Smooth muscle cell (in vitro differentiated cells): ENCODE measurements around the gene ATP12A. TPM values are rescaled to one million over a fixed set of nuclear protein-coding genes. Genes with fewer than 3 reads are reported as not detected.

Experiments
- DNase-seq: peaks from one replicate; lab custom pipeline; 2025; ENCODE audit not compliant: unreplicated experiment; lab: John Stamatoyannopoulos, UW
- H2AFZ ChIP-seq: fragments of 200-600 bp; sonication (generic); 2 replicates; pipeline ENCODE4 v1.6.0; 2016; ENCODE audit warnings: antibody characterized with exemption, low read depth, mild to moderate bottlenecking
- H3F3A ChIP-seq: fragments of 200-600 bp; sonication (generic); 2 replicates; pipeline ENCODE4 v1.6.0; 2017; ENCODE audit warnings: antibody characterized with exemption, low read depth
- H3K27ac ChIP-seq: fragments of 200-600 bp; sonication (generic); 2 replicates; pipeline ENCODE4 v1.5.1; 2016; ENCODE audit warnings: low read depth, mild to moderate bottlenecking
- H3K27me3 ChIP-seq: fragments of 200-600 bp; sonication (generic); 2 replicates; pipeline ENCODE4 v1.6.1; 2016; ENCODE audit warnings: low read depth, mild to moderate bottlenecking
- H3K36me3 ChIP-seq: fragments of 200-600 bp; sonication (generic); 2 replicates; pipeline ENCODE4 v1.5.1; 2016; ENCODE audit warnings: low read depth
- H3K4me1 ChIP-seq: fragments of 200-600 bp; sonication (generic); 2 replicates; pipeline ENCODE4 v1.5.1; 2016; ENCODE audit warnings: low read depth
- H3K4me2 ChIP-seq: fragments of 200-600 bp; sonication (generic); 2 replicates; pipeline ENCODE4 v1.6.0; 2016; ENCODE audit warnings: mild to moderate bottlenecking
- H3K4me3 ChIP-seq: fragments of 200-600 bp; sonication (generic); 2 replicates; pipeline ENCODE4 v1.5.1; 2016; ENCODE audit warnings: mild to moderate bottlenecking
- H3K79me2 ChIP-seq: fragments of 200-600 bp; sonication (generic); 2 replicates; pipeline ENCODE4 v1.6.0; 2016; ENCODE audit warnings: low read depth, mild to moderate bottlenecking
- H3K9ac ChIP-seq: fragments of 200-600 bp; sonication (generic); 2 replicates; pipeline ENCODE4 v1.6.0; 2016; ENCODE audit warnings: low read depth
- H3K9me3 ChIP-seq: fragments of 200-600 bp; sonication (generic); replicated peaks from 2 replicates; pipeline ENCODE4 v1.5.1; 2016; ENCODE audit warnings: low read depth
- H4K20me1 ChIP-seq: fragments of 200-600 bp; sonication (generic); 2 replicates; pipeline ENCODE4 v1.6.0; 2016; ENCODE audit warnings: low read depth
- CTCF ChIP-seq: fragments of 200-600 bp; sonication (generic); IDR thresholded peaks from 2 replicates; pipeline ENCODE4 v1.5.1; 2017; ENCODE audit warnings: borderline replicate concordance, mild to moderate bottlenecking, antibody characterized with exemption; ENCODE audit not compliant: insufficient read depth, poor library complexity, severe bottlenecking
- WGBS: methylation state at CpG from one replicate; pipeline ENCODE4 v1.1.7; 2016; ENCODE audit warnings: low lambda C conversion rate; 5-methylcytosine and 5-hydroxymethylcytosine counted together
- polyA plus RNA-seq: library from polyadenylated mRNA; unstranded; fragments of >200 nt; fragmentation: Nextera tagmentation; extraction: Ambion mirVana; gene quantifications from 2 replicates; pipeline ENCODE4 v1.2.1, GENCODE V29; 2016
- total RNA-seq: library from RNA; depleted of rRNA; stranded (reverse); fragments of >200 nt; gene quantifications from 2 replicates; pipeline ENCODE4 v1.2.3, GENCODE V29; 2014

Gene ATP12A
- total and polyA plus RNA-seq, 2 experiments from 2014 or later, result 0.63 to 0.67 TPM

GRCh38 chr13:24683351-24683750 lies 3.1 kb downstream of the ATP12A start:
- no peaks in the 10 kb centered on the region for H4K20me1 ChIP-seq
- DNase-seq, result no peak

GRCh38 chr13:24683838-24684599 lies 3.8 kb downstream of the ATP12A start:
- 15% methylated on average over 4 of the region's 4 CpGs for WGBS
- no peak overlapping the region for H2AFZ ChIP-seq

More at GRCh38 chr13:24683351-24683750, 3.1 kb downstream of the ATP12A start:
- H3K9ac ChIP-seq, result no peak overlapping the region
- no peaks in the 10 kb centered on the region for H3F3A ChIP-seq
- no peak overlapping the region for H3K4me2 ChIP-seq
- TF ChIP-seq CTCF, result no peak
- no peaks in the 10 kb centered on the region for H3K79me2 ChIP-seq
- H3K9me3 ChIP-seq, result no peaks in the 10 kb centered on the region
- whole genome bisulfite sequencing, result 71% methylated on average over 5 of the region's 5 CpGs
- H3K36me3 ChIP-seq, result no peaks in the 10 kb centered on the region
- peaks cover 28% of the 10 kb centered on the region for H3K27me3 ChIP-seq
- no peak overlapping the region for H3K4me3 ChIP-seq
- peaks cover 16% of the 10 kb centered on the region for H3K4me1 ChIP-seq
- H2AFZ ChIP-seq, result no peak overlapping the region
- no peak overlapping the region for H3K27ac ChIP-seq

GRCh38 chr13:24684600-24684998 lies 4.4 kb downstream of the ATP12A start:
- Histone ChIP-seq H3K9me3 (no peaks in the 10 kb centered on the region), H3K27me3 (peaks cover 21% of the 10 kb centered on the region), H3K4me2 (no peak overlapping the region), H3K79me2 (no peaks in the 10 kb centered on the region), H3K4me1 (peaks cover 15% of the 10 kb centered on the region), H3K27ac (no peak overlapping the region), H3K9ac (no peak overlapping the region), H2AFZ (no peak overlapping the region), H4K20me1 (no peaks in the 10 kb centered on the region), H3K36me3 (no peaks in the 10 kb centered on the region), H3F3A (no peaks in the 10 kb centered on the region), H3K4me3 (no peak overlapping the region)
- TF ChIP-seq CTCF, result no peak
- no peak for DNase-seq
- 46% methylated on average over 4 of the region's 4 CpGs for WGBS

More at GRCh38 chr13:24683838-24684599, 3.8 kb downstream of the ATP12A start:
- Histone ChIP-seq H3F3A (no peaks in the 10 kb centered on the region), H3K9me3 (no peaks in the 10 kb centered on the region), H3K4me3 (no peak overlapping the region), H3K9ac (no peak overlapping the region), H3K4me1 (peaks cover 16% of the 10 kb centered on the region), H3K79me2 (no peaks in the 10 kb centered on the region), H3K4me2 (no peak overlapping the region), H3K36me3 (no peaks in the 10 kb centered on the region), H3K27me3 (peaks cover 25% of the 10 kb centered on the region), H4K20me1 (no peaks in the 10 kb centered on the region), H3K27ac (no peak overlapping the region)
- DNase-seq, result no peak
- TF ChIP-seq CTCF, result peak; percentile 85

DNA sequence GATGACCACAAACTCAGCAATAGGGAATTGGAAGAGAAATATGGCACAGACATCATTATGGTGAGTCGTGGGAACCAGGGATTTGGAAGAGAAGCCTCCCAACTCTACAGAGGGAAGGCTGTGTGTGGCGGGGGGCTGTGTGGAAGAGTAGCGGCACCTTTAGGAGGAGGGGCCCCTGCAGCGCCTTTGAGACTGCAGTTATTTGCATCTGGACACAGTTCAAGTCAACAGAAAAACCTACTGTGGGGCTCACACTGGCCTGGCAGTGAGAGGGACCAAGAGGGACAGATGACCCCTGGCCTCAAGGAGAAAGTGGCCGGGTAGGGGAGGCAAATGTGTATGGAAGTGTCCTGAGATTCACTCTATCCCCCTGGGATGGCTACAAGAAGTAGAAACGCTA lies 5.1 kb downstream of the ATP12A start:
- WGBS, result 93% methylated on average over 6 of the region's 6 CpGs
- no peak for TF ChIP-seq CTCF
- no peak overlapping the region for H2AFZ ChIP-seq
- H3K27me3 ChIP-seq, result peaks cover 14% of the 10 kb centered on the region
- H3F3A ChIP-seq, result no peaks in the 10 kb centered on the region
- no peak overlapping the region for H3K27ac ChIP-seq
- no peaks in the 10 kb centered on the region for H3K79me2 ChIP-seq
- no peaks in the 10 kb centered on the region for H3K9me3 ChIP-seq
- no peaks in the 10 kb centered on the region for H3K36me3 ChIP-seq
- no peak for DNase-seq
- H4K20me1 ChIP-seq, result no peaks in the 10 kb centered on the region
- peaks cover 10% of the 10 kb centered on the region for H3K4me1 ChIP-seq
- no peak overlapping the region for H3K4me2 ChIP-seq
- no peak overlapping the region for H3K9ac ChIP-seq
- H3K4me3 ChIP-seq, result no peak overlapping the region
